Mesothelial cell of epicardium (in vitro differentiated cells): ENCODE measurements around the gene MAP7D2. TPM values are rescaled to one million over a fixed set of nuclear protein-coding genes. Genes with fewer than 3 reads are reported as not detected.

Experiments used
- DNase-seq, 2 experiments: peaks; one replicate each; pipeline ENCODE4 v3.0.0; 2021; ENCODE audit warnings: low spot score in 2 of 2; ENCODE audit not compliant: unreplicated experiment in 2 of 2
- H3K27ac Mint-ChIP-seq: 2 replicates; pipeline ENCODE4 v1.8.0; 2021; ENCODE audit warnings: mixed read lengths
- H3K27me3 Mint-ChIP-seq: 2 replicates; pipeline ENCODE4 v1.8.0; 2021; ENCODE audit warnings: low read depth, mixed read lengths
- H3K36me3 Mint-ChIP-seq: 2 replicates; pipeline ENCODE4 v1.8.0; 2021; ENCODE audit warnings: mixed read lengths
- H3K4me1 Mint-ChIP-seq: 2 replicates; pipeline ENCODE4 v1.8.0; 2021; ENCODE audit warnings: mixed read lengths
- H3K4me3 Mint-ChIP-seq: 2 replicates; pipeline ENCODE4 v1.8.0; 2021; ENCODE audit warnings: mild to moderate bottlenecking, moderate library complexity, mixed read lengths
- H3K9me3 Mint-ChIP-seq: 2 replicates; pipeline ENCODE4 v1.8.0; 2021; ENCODE audit warnings: mixed read lengths
- CTCF ChIP-seq: fragments of 200-600 bp; sonication (generic); IDR thresholded peaks from one replicate; pipeline ENCODE4 v1.5.0; 2021; ENCODE audit warnings: antibody characterized with exemption; ENCODE audit not compliant: unreplicated experiment
- total RNA-seq: library from RNA; stranded (reverse); gene quantifications from 3 replicates; pipeline ENCODE4 v1.2.1, GENCODE V29; 2021

The MAP7D2 gene
- total RNA-seq, 1 donor from 2014 or later, result 1.3 TPM

- TF ChIP-seq CTCF, result no peak
- no peak overlapping the region for H3K4me3 Mint-ChIP-seq
- H3K27ac Mint-ChIP-seq, result no peak overlapping the region
- H3K9me3 Mint-ChIP-seq, result peaks cover 8% of the 10 kb centered on the region
- H3K4me1 Mint-ChIP-seq, result no peaks in the 10 kb centered on the region
- no peak for DNase-seq
- H3K27me3 Mint-ChIP-seq, result no peaks in the 10 kb centered on the region
- peaks cover 4% of the 10 kb centered on the region for H3K36me3 Mint-ChIP-seq
Observed at GRCh38 chrX:20124964-20125363, 8.3 kb upstream of the MAP7D2 start.

GRCh38 chrX:20118065-20118824 is 1.5 kb upstream of the MAP7D2 start:
- no peak overlapping the region for H3K27ac Mint-ChIP-seq
- peaks cover 8% of the 10 kb centered on the region for H3K9me3 Mint-ChIP-seq
- TF ChIP-seq CTCF, result no peak

DNA sequence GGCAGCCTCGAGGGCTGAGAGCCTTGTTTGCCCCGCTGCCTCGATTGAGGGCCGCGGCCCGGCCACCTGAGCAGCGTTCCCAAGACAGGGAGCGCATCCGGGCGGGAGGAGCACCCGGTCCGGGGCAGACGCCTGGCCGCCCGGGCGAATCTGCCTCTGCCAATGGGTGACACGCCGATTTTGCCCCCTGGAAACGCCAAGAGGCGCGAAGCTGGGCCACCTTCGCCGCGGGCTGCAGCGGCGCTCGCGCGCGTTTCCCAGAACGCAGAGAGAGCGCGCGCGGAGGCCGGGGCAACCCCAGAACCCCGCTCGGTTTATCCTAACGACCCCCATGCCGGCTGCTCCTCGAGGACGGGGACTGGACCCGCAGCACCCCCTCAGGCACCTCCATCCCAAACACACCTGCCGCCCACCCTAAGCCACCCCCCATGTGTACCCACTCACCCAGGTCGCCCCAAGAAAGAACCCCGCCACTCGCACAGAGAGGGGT is 575 bp downstream of the MAP7D2 start:
- no peak for TF ChIP-seq CTCF
- H3K27me3 Mint-ChIP-seq, result peaks cover 34% of the 10 kb centered on the region
- peaks cover 3% of the 10 kb centered on the region for H3K9me3 Mint-ChIP-seq
- no peak for DNase-seq
- H3K4me1 Mint-ChIP-seq, result no peaks in the 10 kb centered on the region
- no peak overlapping the region for H3K27ac Mint-ChIP-seq
- peak overlapping the region; percentile 59 for H3K4me3 Mint-ChIP-seq
- H3K36me3 Mint-ChIP-seq, result no peaks in the 10 kb centered on the region

More at GRCh38 chrX:20118065-20118824, 1.5 kb upstream of the MAP7D2 start:
- no peaks in the 10 kb centered on the region for H3K36me3 Mint-ChIP-seq
- peaks cover 34% of the 10 kb centered on the region for H3K27me3 Mint-ChIP-seq
- DNase-seq, result no peak
- no peaks in the 10 kb centered on the region for H3K4me1 Mint-ChIP-seq
- H3K4me3 Mint-ChIP-seq, result no peak overlapping the region

DNA sequence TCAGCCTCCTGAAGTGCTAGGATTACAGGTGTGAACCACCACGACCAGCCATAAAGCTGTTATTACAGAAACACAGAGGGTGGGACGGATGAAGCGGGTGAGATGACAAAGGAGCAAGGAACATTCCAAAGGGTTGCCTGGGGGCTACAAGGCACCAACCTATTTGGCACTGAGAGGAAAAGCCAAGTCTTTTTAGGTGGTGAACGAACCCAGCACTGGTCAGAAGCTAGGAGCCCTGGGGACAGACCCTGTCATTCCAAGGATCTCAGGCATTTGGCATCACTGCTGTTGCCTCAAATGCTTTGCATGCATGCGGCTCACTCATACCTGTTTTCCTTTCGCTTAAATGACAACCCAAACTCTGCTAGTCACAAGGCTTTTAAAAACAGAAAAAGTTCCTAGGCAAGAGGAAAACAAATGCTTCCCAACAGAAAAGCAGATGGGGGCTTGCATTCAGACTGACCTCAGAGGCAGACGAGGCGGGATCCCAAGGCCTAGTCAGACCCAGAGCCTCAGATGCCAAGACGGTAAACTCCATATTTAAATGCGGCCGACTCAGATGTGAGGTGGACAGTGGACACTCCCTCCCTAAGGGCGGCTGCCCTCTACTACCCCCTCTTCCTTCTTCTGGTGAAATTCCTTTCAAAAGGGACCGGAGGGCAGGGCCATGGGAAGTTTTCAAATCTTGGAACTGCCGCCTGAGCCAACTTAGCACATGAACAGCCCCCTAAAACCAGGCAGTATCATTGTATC is 4.5 kb downstream of the MAP7D2 start:
- Mint-ChIP-seq H3K36me3 (no peaks in the 10 kb centered on the region), H3K9me3 (no peaks in the 10 kb centered on the region), H3K4me1 (no peaks in the 10 kb centered on the region), H3K27me3 (peaks cover 19% of the 10 kb centered on the region), H3K4me3 (no peak overlapping the region), H3K27ac (no peak overlapping the region)
- TF ChIP-seq CTCF, result no peak
- DNase-seq, result no peak

DNA sequence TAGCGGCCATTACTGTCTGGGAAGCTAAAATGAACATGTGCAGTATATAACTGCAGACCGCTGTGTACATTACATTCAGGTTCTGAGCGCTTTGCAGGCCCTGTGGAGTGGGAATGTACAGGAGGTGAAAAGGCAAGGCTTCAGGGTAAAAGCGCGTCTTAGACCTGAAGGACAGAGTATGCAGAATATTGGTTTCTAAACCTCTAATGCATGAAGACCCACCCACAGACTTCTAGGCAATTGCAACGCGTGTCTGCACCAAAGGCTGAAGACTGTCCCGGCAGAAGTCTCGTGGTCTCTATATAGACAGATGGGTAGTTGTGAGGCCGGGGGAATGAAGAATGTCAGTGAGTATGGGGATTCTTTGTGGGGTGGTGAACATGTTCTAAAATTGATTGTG is 5.4 kb downstream of the MAP7D2 start:
- DNase-seq, result no peak
- Mint-ChIP-seq H3K4me1 (no peaks in the 10 kb centered on the region), H3K4me3 (no peak overlapping the region), H3K27me3 (peaks cover 15% of the 10 kb centered on the region), H3K9me3 (no peaks in the 10 kb centered on the region), H3K36me3 (no peaks in the 10 kb centered on the region), H3K27ac (no peak overlapping the region)
- TF ChIP-seq CTCF, result no peak
